PC-9 (cell line): Measurements from ENCODE around the gene TNK2.

Experiments
- CTCF ChIP-seq: fragments of 200-600 bp; sonication (generic); conservative IDR thresholded peaks from 2 replicates; pipeline ENCODE4 v1.6.1; 2017; ENCODE audit warnings: mixed run types, antibody characterized with exemption, mild to moderate bottlenecking, moderate library complexity
- EZH2 ChIP-seq: fragments of 200-600 bp; sonication (generic); IDR thresholded peaks from 2 replicates; pipeline ENCODE4 v1.8.0; 2017; ENCODE audit warnings: antibody characterized with exemption, low read depth

- TF ChIP-seq CTCF (no peak), EZH2 (no peak)
Observed at GRCh38 chr3:195889870-195890295, 18.5 kb downstream of the TNK2 start.
